NCI-H187 (cell line): ENCODE results near the gene CNKSR3.

Experiments
- DNase-seq, 2 experiments: peaks; one replicate each; lab custom pipeline; 2025; lab: John Stamatoyannopoulos, UW

CNKSR3 gene

DNA sequence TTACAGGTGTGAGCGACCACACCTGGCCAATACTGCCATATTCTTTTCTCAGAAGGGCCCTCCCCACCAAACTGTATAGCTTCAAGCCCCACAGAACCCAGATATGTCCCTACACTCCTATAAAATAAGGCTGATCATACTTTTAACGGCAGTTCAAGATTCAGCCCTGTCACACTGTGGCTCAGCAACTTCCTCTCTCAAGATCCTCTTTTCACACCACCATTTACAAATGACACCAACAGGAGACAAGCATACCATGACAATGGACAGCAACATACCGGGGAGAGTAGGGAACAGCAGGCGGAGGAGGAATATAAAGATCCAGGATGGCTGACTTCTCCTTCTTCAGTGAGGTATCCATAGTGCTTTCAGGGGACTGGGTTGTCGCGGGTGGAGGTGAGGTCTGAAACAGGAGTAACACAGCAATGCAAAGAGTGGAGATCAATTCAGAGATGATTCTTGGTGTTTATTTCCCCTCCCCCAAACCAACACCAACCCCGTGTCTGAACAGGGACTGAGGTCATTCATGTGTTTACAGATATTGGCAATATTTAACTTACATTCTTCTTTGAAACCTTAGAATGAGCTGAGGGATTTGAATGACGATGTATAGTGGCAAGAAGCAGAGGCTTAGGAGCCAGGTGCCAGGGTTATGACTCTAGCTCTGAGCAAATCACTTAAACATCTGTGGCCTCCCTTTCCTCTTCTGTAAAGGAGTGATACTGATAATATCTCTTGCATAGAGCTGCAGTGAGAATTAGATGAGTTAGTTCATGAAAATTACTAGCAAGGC, 96.3 kb downstream of the CNKSR3 start:
- no peak for DNase-seq

- DNase-seq: no peak
Measured at GRCh38 chr6:154412106-154412820, 98.2 kb downstream of the CNKSR3 start.

DNA sequence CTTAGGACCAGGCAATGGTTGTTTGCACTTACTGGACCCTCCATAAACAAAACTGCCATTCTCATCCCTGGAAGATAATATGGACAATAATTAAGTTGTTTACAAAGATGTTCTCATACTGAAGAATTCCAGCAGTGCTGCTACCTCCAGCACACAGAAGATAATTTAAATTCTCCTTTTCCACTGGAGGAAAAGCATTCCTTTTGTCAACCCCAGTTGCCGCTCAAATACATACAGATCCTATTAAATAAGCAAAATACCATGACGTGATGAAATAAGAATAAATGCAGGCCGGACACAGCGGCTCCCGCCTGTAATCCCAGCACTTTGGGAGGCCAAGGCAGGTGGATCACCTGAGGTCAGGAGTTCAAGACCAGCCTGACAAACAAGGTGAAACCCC, 99.4 kb downstream of the CNKSR3 start:
- DNase-seq: no peak

DNA sequence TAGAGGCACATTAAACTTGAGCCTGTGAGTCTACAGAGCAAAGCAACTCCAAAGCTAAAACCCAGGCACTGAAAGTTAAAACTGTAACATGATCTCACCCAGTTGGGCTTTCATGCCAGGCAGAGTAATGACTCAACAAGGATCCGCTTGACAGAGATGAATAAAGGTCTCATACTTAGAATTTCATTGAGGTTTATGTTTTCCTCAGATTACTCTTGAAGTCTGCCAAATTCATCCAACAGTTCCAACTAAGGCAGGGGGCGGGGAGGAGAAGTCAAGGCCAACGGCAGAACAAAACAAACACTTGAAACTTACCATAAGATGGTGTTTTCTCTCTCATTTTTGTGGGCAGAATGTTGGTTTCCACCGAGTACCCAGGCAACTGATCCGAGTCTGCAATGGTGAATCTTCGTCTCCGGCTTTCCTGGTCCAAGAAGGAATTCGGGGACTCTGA, 99.8 kb downstream of the CNKSR3 start:
- peak; percentile 33 to 59 for DNase-seq

DNA sequence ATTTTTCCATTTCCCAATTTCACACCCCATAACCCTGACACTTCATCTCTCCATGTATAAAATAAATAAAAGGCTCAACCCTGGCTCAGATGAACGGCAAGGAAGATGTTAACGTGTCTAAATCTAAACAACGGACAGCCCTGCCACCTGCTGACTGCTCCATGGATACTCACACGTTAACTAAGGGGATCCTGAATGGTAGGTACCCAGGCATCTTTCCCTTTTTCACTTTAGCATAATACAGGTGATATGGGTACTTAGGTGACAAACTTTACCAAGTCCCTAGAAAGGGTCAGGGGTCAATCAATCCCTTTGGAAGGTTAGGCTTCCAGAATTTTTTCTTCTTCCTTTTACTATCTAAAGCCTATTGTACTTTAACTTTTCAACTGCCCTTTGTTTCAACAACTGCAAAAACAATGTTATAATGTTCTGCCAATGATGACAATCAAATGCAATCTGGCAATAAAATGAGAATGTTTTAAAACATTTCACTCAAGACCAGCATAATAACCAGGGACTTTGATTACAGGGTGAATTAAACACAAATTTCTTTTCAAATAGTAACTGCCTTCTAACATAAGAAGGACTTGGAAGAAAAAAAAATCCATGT, 101.5 kb downstream of the CNKSR3 start:
- no peak for DNase-seq

GRCh38 chr6:154407440-154407839, 103.0 kb downstream of the CNKSR3 start:
- no peak for DNase-seq

DNA sequence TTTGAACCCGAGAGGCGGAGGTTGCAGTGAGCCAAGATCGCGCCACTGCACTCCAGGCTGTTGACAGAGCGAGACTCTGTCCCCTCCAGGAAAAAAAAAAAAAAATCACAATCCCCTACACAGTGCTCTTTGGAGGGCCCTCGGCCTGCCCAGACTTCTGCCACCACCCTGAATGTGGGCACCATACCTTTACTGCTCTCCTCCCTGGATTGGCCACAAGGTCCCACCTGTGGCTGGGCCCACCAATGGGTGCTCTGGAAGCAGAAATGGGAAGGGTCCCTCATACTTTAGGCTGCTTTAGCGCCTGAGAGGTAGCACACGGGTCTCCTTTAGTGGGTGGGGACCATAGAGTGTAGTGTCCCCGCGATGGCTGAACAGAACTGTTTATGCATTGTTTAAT, 103.6 kb downstream of the CNKSR3 start:
- DNase-seq: no peak

- no peak for DNase-seq
Measured at GRCh38 chr6:154406301-154406700, 104.2 kb downstream of the CNKSR3 start.

- DNase-seq: no peak
Measured at GRCh38 chr6:154404791-154405400, 105.6 kb downstream of the CNKSR3 start.

DNA sequence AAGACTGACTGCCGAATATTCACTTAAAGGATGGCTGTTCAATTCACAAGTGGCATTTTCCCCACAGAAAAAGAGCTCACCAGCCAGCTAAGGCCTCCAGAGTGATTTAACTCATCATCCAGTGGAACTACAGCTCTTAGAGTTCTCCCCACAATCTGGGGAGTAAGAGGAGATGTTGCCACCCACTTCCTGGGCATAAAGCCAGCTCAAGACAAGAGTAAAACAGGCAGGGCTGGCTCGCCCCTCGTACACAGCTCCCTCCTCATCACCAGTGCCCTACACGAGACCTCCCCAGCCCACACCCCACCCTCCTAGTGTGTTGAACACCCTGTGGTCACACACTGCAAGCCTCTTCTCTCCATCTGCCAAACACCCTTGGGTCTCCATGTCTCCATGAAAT, 106.7 kb downstream of the CNKSR3 start:
- no peak for DNase-seq

GRCh38 chr6:154402081-154402780, 108.3 kb downstream of the CNKSR3 start:
- DNase-seq: no peak

DNA sequence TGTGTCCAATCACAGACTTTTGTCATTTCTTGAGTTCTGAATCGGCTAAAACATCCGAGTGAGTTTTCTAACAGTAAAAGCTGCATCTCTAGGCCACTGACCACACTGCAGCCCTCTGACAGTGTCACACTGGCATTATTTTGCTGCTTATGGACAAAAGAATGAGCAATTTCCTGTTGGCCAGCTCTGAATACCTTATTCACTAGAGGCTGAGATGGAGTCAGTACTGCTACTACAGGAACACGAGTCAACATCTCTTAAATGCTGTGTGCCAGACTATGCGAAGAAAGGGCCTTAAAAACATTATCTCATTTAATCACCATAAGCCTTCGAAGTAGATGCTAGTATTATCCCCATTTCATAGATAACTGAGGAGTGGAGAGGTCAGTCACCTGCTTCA, 111.4 kb downstream of the CNKSR3 start:
- DNase-seq: no peak

- no peak for DNase-seq
Measured at GRCh38 chr6:154397491-154398195, 112.8 kb downstream of the CNKSR3 start.

- DNase-seq: no peak
Measured at GRCh38 chr6:154395878-154396277, 114.6 kb downstream of the CNKSR3 start.

DNA sequence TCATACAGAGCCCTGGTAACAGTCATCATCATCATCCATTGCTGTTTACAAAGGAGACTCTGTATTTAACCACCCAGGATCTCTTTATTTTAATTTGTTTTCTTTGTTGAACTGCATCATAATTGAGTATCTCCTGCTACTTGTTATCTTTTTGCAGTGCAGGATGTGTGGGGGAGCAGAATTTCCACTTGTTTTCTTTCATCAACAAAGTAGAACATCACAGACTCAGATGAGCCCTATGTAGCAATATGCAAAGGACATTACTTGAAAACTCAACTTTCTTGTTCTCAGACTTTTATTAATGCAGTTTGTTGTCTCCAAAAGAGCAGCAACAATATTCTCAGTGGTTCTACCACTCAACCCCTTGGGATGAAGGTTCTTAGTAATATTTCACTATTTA, 115.2 kb downstream of the CNKSR3 start:
- no peak for DNase-seq

- DNase-seq: no peak
Measured at GRCh38 chr6:154394571-154394970, 115.9 kb downstream of the CNKSR3 start.

DNA sequence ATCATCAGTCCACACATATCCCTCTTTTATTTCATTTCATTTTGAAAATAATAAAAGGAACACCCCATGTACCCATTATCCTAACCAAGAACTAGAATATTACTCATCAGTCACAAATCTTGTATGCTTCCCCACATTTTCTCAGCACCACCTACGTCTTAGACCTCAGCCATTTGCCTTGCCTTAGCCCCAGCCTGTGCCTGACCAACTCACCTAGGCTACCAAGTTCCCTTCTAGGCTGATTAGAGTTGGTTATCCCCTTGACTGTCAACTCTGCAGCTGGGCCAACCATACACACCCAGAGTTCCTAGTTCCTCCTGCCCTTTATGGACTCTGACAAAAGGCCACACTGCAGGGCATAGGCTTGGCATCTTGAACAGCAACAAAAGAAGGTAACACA, 120.5 kb downstream of the CNKSR3 start:
- no peak for DNase-seq

DNA sequence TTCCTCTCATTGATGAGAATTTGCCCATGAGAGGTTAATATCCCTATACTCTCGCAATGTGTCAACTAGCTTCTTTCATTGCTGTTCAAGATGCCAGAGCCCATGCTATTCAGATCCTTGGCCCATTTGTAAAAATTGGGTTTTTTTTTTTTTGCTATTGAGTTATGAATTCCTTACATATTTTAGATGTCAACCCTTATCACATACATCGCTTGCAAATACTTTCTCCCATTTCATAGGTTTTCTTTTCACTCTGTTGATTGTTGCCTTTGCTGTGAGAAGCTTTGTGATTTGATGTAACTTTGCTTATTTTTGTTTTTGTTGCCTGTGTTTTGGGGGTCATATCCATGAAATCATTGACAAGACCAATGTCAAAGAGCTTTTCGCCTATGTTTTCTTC, 121.7 kb downstream of the CNKSR3 start:
- DNase-seq: no peak

DNA sequence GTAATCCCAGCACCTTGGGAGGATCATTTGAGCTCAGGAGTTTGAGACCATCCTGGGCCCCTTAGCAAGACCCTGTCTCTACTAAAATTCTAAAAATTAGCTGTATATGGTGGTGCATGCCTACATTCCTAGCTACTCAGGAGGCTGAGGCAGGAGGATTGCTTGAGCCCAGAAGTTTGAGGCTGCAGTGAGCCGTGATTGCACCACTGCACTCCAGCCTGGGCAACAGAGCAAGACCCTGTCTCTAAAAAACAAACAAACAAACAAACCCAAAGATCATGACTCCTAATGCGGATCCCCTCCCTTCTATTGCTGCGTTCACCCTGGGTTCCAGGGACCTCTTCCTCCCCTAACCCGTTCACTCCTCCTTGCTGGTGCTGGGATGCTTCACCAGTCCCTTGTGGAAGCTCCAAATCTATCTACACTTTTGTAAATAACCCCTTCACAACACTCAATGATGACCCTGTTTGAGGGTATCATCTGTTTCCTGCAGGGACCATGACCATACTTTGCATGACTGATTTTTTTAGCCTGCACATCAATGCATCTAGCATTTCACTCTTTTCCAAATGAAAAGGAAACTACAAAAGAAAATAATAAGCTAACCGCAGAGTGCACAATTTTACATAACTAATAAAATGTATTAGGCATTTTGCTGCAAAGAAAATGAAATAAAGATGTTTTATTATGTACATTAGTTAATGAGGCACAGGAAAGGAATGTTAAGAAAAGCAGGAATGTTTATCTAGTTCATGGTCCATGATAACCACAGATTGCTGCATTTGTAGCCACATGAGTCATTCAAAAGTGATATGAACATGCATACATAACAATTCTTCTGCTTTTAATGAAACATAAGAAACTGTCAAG, 123.4 kb downstream of the CNKSR3 start:
- no peak for DNase-seq

DNA sequence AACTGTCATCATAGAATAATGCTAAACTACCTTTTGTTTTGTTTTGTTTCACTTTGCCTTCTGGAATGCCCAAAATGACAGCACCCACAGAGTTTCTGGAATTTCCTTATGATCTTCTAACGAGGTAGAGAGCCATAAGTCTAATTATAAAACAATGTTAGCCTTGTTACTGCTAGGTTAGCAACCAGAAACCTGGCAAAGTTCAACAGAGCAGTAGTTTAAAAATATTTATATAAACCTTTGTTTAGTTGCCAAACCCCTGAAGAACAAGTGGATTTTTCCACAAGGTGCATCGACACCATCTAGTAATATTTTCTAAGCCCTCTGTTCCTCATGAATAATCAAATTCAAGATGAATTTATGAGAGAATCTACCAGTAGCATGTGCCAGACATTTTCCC, 126.3 kb downstream of the CNKSR3 start:
- no peak for DNase-seq
